GM18502 (cell line): ENCODE measurements around the gene DNAJC15.
"Not testable (repeated sequence)": the region's sequence is repeated elsewhere in the genome, so short reads cannot be mapped to it uniquely, and the experiment has no call there.

Experiments
- ATAC-seq: cut with Tn5 transposase; IDR thresholded peaks from one replicate; pipeline ENCODE4 v1.9.1; 2021; ENCODE audit warnings: mild to moderate bottlenecking; ENCODE audit not compliant: unreplicated experiment, poor library complexity

Gene DNAJC15

DNA sequence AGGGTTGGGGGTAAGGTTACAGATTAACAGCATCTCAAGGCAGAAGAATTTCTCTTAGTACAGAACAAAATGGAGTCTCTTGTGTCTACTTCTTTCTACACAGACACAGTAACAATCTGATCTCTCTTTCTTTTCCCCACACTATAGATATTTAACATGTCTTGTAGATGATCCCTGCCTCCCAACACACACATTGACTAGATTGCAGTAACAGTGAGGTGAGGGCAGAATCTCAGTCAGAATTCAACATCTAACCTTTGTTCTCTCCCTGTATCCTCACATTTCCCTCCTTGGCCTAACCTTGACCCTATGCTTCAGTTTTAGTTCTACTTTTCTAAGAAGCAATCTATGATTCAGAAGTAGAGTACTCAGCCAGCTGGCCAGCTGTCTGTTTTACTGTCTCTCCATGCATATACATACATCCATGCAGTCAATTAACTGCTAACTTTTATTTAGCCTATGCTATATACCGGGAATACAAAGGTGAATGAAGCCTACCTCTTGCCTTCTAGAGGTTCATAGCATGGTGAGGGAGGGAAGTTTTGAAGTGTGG lies 18.1 kb downstream of the DNAJC15 start:
- ATAC-seq, result peak; percentile 60

DNA sequence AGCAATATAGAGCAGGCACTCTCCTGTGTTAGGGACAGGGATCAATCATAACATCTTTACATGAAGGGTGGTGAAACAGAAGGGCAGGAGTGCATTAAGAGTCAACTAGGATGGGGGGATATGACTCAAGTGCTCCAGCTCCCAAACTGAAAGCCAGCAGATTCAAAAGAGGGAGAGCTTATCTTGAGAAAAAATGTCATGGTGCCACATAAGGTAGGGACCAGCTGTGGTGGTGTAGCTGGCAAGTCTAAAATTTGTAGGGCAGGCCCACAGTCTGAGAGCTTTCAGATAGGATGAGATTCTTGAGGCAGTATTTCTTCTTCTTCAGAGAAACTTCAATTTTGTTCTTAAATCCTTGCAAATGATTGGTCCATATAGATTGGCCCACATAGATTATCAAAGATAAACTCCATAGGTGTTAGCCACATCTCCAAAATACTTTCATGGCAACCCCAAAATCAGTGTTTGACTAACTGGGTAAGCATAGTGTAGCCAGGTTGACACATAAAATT lies 19.1 kb downstream of the DNAJC15 start:
- no peak for ATAC-seq

GRCh38 chr13:43044720-43045301 lies 21.4 kb downstream of the DNAJC15 start:
- ATAC-seq, result no peak

DNA sequence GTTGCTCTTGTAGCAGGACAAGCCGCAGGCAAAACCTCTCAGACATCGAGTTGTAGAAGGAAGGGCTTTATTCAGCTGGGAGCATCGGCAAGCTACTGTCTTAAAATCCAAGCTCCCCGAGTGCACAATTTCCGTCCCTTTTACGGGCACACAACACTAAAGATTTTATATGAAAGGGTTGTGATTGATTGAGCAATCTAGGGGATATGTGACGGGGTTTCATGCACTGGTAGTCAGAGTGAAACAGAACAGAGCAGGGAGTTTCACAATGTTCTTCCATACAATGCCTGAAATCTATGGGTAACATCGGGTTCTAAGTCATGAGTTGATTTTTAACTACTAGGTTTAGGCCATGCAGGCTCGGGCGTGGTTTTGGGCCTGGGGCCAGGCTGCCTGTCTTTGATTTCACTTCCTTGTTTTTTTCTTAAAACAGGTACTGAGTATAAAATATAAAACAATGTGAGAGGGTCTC lies 22.0 kb downstream of the DNAJC15 start:
- not testable (repeated sequence) for ATAC-seq

- no peak for ATAC-seq
These were observed 22.9 kb downstream of the DNAJC15 start for GRCh38 chr13:43046259-43046658.

DNA sequence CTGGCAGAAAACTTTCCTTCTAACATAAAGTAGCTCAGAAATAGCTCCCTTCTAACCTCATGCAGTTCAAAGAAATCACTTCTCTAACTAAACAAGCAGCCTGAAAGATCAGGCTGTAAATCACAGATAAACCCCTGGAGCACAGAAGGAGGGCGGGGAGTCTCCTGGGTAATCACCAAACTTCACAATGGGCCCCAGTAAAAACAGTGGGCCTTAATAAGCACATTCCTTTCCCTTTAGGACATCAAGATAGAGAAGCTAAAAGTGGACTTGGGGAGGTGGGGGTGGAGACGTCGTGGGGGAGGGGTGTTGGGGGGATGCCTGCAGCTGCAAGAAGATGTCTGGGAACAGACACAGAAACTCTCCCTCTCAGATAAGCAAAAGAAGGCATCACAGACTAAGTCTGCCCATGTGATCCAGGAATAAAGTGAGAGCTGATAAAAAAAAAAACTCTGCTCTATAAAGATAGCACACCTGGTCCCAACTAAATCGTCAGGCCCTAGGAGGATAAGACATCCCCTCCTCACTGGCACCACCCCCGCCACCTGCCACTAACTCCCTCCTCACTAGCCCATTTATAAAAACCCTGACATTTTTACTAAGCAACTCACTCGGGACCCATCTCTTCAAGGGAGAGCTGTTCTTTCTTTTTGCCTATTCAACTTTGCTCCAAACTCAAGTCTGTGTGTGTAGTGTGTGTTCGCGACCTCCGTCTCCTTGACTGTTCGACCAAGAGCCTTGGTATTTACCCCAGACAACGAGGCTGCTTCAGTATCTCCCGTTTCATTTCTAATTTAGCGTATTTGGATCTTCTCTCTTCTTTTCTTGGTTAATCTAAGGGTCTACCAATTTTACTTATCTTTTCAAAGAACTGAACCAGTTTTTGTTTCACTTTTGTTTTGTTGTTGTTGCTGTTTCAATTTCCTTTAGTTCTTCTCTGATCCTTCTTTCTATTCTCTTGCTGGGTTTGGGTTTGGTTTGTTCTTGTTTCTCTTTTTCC lies 31.7 kb downstream of the DNAJC15 start:
- ATAC-seq, result peak; percentile 45

GRCh38 chr13:43057653-43058317 lies 34.4 kb downstream of the DNAJC15 start:
- ATAC-seq, result peak; percentile 45

DNA sequence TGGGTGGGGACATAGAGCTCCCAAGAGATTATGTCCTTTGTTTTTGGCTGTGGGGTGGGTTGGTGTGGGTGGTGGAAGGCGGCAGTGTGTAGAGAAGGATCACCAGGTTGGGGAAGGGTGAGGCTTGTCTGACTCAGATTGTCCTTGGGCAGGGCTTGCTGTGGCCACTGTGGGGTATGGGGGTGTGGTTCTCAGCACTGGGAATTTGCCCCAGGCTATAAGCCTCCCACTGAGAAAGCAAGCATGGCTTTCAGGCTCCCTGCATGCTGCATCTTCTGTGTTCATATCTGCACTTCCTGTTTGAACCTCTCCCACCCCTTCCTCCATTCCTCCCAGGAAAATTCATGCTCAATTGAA lies 34.9 kb downstream of the DNAJC15 start:
- ATAC-seq, result peak; percentile 40

GRCh38 chr13:43058831-43059230 lies 35.4 kb downstream of the DNAJC15 start:
- no peak for ATAC-seq

- ATAC-seq, result not testable (repeated sequence)
These were observed 36.4 kb downstream of the DNAJC15 start for GRCh38 chr13:43059779-43060178.

DNA sequence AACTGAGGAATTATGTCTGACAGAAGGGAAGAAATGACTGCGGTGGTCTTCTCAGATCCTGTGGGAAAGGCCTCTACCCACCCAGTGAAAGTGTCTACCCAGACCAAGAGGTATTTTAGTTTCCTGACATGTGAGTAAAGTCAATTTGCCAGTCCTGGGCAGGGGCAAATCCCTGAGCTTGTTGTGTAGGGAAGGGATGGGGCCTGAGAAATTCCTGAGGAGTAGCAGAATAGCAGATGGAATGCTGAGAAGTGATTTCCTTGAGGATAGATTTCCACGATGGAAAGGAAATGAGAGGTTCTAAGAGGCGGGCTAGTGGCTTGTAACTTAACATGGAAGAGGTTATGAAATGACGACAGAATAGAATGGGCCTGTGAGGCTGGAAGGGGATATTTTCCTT lies 37.4 kb downstream of the DNAJC15 start:
- ATAC-seq, result not testable (repeated sequence)

DNA sequence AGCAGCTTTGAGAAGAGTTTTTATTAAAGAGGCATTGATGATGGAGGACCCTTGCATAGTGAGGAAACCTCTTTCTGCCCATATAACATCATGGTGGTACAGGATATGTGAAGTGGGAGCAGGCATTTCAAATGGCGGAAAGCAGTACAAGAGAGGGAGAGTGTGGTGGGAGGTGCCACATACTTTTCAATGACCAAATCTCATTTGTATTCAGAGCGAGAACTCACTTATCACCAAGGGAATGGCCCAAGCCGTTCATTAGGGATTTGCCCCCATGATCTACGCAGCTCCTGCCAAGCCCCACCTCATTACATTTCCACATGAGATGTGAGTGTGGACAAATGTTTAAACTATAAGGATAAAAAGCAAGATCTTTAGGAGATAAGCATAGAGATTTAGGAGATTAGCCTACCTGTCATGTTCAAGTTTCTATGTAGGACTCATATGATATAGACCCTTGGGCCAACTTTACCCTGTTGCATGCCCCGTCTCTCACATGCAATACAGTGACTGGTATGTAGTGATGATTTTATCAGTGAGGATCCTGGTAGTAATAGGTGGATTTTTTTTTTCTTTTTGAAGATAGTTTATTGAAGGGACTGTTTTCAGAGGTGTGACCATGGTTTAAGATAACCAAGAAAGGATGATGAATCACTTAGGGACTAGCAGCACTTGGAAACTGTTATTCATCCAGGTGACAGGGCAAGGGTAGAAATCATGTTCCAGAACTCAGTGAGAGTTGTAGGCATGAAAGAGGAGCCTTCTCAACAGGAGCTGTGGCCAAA lies 38.3 kb downstream of the DNAJC15 start:
- ATAC-seq, result no peak

DNA sequence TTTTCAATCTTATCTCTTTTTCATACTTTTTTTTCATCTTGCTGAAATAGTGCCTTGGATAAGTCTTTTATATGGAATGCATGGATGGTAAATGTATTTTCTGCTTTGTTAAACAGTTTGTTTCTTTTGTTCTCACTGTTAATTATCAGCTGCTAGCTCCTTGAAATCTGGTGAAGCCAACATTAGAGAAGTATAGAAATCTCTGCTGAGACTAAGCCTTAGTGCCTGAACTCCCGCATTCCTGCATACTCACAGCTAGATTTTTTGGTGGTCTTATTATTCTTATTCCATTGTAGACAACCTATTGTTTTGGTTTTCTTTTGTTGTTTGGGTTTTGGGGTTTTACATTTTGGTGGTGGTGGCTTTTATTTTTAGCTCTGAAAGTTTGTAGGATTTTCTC lies 48.4 kb downstream of the DNAJC15 start:
- ATAC-seq, result no peak

- no peak for ATAC-seq
These were observed 49.0 kb downstream of the DNAJC15 start for GRCh38 chr13:43072394-43072793.

DNA sequence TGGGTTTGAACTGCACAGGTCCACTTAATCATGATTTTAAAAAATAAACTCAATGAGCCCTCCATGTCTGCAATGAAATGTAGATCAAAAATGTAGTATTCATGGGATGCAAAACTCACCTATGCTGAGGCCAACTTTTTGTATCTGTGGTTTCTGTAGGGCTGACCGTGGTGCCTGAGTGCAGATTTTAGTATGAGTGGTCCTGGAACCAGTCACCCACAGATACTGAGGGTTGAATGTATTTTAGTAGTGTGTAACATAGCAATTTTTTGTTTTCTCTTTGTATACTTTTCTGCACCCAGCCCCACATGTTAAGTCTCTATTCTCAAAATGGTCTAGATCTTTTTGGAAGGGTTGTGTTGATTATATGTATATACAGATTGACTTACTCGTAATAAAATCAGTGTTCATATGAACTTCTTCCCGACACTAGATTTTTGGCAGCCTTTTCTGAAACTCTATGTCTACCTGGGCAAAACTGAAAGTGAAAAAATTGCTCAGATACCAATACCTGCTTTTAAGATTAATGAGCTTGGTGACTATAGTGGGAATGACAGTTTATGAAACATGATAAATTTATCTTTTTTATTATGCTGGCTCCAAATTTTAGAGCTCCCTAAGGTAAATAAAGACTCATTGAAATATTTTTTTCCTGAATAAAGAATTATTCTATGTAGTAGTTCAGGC lies 51.6 kb downstream of the DNAJC15 start:
- ATAC-seq, result peak; percentile 81

GRCh38 chr13:43075511-43075902 lies 52.1 kb downstream of the DNAJC15 start:
- peak; percentile 23 for ATAC-seq

GRCh38 chr13:43077046-43077445 lies 53.7 kb downstream of the DNAJC15 start:
- ATAC-seq, result no peak

DNA sequence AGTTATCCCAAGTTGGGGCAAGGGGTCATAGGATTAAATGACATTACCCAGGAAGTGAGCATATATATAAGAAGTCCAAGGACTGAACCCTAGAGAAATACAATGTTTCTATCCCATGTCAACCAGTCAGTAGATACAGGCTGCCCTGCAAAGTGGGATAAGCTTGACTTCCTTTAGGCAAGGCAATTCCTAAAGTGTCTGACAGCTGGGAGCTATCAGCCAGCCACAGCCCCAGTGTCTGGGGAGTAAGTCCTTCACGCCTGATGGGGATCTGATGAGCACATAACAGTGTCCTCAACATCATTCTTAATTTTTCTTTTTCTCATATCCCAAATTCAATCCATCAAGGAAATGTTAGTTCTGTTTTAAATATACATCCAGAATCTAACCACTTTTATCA lies 54.1 kb downstream of the DNAJC15 start:
- ATAC-seq, result no peak

GRCh38 chr13:43077906-43078305 lies 54.5 kb downstream of the DNAJC15 start:
- ATAC-seq, result no peak
